Body of pancreas (tissue), 4 donors: ENCODE measurements around the gene UBE2G2.

ENCODE experiments used
- POLR2A ChIP-seq, 3 donors: fragments of 450-650 bp; IDR thresholded peaks; one replicate each; pipeline ENCODE4 v1.6.1; 2016; ENCODE audit warnings: antibody characterized with exemption in 3 of 3, mild to moderate bottlenecking in 2 of 3
- TF ChIP-seq, protein P1 (sequence below), 7 experiments: fragments of 450-650 bp in 4 of 7; fragments of 200-600 bp in 3 of 7; sonication (generic) in 3 of 7; IDR thresholded peaks; one replicate each; pipeline ENCODE4 v1.5.1; 2016 to 2019; ENCODE audit warnings: antibody characterized with exemption in 7 of 7

DNA sequence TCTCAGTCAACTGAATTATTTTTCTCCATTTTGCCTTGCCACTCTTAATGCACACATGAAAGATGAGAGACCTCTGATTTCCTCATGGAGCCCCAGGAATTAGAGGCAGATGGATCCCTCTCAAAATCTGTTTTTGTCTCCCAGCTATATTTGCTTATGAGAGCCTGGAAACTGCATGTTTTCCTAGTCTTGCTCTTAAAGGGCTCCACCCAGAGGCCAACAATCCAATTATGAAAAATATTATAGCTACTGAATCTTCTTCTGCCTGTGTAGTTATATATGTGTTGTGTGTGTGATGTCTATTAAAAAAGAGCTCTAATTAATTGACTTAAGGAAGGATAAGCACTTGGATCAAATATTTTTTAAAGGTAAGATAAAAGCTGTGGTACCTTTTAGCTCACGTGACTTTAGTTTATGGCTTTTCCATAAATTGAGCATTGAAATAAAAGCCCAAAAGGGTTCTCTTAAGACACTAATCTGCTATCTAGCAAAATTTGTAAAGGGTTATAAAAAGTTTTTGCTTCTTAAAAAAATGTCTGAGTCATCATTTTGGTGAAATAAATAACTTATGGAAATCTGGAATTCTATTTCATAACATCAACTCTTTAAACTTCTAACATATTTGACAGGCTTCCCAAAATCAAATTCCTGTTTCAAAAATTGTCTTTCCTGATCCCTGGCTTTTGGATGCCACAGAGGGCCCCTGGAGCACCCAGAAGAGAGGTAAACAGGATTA lies 59.0 kb downstream of the UBE2G2 start:
- no peak for TF ChIP-seq POLR2A (IDR thresholded peaks at IDR 0.05)
- TF ChIP-seq, protein P1, sequence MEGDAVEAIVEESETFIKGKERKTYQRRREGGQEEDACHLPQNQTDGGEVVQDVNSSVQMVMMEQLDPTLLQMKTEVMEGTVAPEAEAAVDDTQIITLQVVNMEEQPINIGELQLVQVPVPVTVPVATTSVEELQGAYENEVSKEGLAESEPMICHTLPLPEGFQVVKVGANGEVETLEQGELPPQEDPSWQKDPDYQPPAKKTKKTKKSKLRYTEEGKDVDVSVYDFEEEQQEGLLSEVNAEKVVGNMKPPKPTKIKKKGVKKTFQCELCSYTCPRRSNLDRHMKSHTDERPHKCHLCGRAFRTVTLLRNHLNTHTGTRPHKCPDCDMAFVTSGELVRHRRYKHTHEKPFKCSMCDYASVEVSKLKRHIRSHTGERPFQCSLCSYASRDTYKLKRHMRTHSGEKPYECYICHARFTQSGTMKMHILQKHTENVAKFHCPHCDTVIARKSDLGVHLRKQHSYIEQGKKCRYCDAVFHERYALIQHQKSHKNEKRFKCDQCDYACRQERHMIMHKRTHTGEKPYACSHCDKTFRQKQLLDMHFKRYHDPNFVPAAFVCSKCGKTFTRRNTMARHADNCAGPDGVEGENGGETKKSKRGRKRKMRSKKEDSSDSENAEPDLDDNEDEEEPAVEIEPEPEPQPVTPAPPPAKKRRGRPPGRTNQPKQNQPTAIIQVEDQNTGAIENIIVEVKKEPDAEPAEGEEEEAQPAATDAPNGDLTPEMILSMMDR (IDR thresholded peaks at IDR 0.05): no peak
